Rectal smooth muscle tissue (tissue), 1 donor: Measurements from ENCODE around the gene LCE2D.
"Not testable (repeated sequence)": the region's sequence is repeated elsewhere in the genome, so short reads cannot be mapped to it uniquely, and the experiment has no call there.

Experiments
- H3K27ac ChIP-seq: one replicate; pipeline ENCODE4 v1.7.0; 2013; ENCODE audit warnings: low read depth, low read length, inconsistent platforms
- H3K27me3 ChIP-seq: one replicate; pipeline ENCODE4 v1.7.0; 2013; ENCODE audit warnings: low read length; ENCODE audit not compliant: control insufficient read depth, insufficient read depth
- H3K36me3 ChIP-seq: one replicate; pipeline ENCODE4 v1.7.0; 2013; ENCODE audit warnings: low read length; ENCODE audit not compliant: control insufficient read depth, insufficient read depth
- H3K4me1 ChIP-seq: one replicate; pipeline ENCODE4 v1.7.0; 2013; ENCODE audit warnings: low read length; ENCODE audit not compliant: control insufficient read depth, insufficient read depth
- H3K4me3 ChIP-seq: one replicate; pipeline ENCODE4 v1.7.0; 2013; ENCODE audit warnings: low read length
- H3K9ac ChIP-seq: one replicate; pipeline ENCODE4 v1.7.0; 2013; ENCODE audit warnings: low read length

The LCE2D gene

GRCh38 chr1:152657677-152658076, 5.5 kb upstream of the LCE2D start:
- H3K27me3 ChIP-seq = no peaks in the 10 kb centered on the region
- no peak overlapping the region for H3K9ac ChIP-seq
- H3K27ac ChIP-seq = no peak overlapping the region
- H3K36me3 ChIP-seq = no peaks in the 10 kb centered on the region
- H3K4me3 ChIP-seq = no peak overlapping the region
- H3K4me1 ChIP-seq = no peaks in the 10 kb centered on the region

GRCh38 chr1:152658649-152659048, 4.5 kb upstream of the LCE2D start:
- H3K27ac ChIP-seq = no peak overlapping the region
- H3K4me1 ChIP-seq = no peaks in the 10 kb centered on the region
- H3K4me3 ChIP-seq = no peak overlapping the region
- H3K9ac ChIP-seq = no peak overlapping the region
- no peaks in the 10 kb centered on the region for H3K36me3 ChIP-seq
- no peaks in the 10 kb centered on the region for H3K27me3 ChIP-seq

GRCh38 chr1:152666171-152666570, 3.0 kb downstream of the LCE2D start:
- not testable (repeated sequence) for H3K4me1 ChIP-seq, H3K36me3 ChIP-seq, H3K27ac ChIP-seq, H3K4me3 ChIP-seq, H3K27me3 ChIP-seq, H3K9ac ChIP-seq

- Histone ChIP-seq H3K9ac (no peak overlapping the region), H3K36me3 (no peaks in the 10 kb centered on the region), H3K4me1 (no peaks in the 10 kb centered on the region), H3K4me3 (no peak overlapping the region), H3K27ac (no peak overlapping the region), H3K27me3 (no peaks in the 10 kb centered on the region)
These were observed 4.5 kb downstream of the LCE2D start for GRCh38 chr1:152667648-152668047.

- peaks cover 2% of the 10 kb centered on the region for H3K27me3 ChIP-seq
- H3K4me3 ChIP-seq = no peak overlapping the region
- no peak overlapping the region for H3K27ac ChIP-seq
- no peak overlapping the region for H3K9ac ChIP-seq
- H3K4me1 ChIP-seq = no peaks in the 10 kb centered on the region
- no peaks in the 10 kb centered on the region for H3K36me3 ChIP-seq
These were observed 9.8 kb downstream of the LCE2D start for GRCh38 chr1:152673016-152673415.

- not testable (repeated sequence) for H3K36me3 ChIP-seq, H3K9ac ChIP-seq, H3K27me3 ChIP-seq, H3K4me3 ChIP-seq, H3K27ac ChIP-seq, H3K4me1 ChIP-seq
These were observed 11.8 kb downstream of the LCE2D start, which contains the start of gene LCE2C for GRCh38 chr1:152674983-152675382. Gene LCE2C (plus strand): TSS chr1:152675279. CDS start chr1:152676016, 737 bp downstream.

GRCh38 chr1:152679459-152679858, 16.3 kb downstream of the LCE2D start:
- Histone ChIP-seq H3K36me3 (no peaks in the 10 kb centered on the region), H3K9ac (no peak overlapping the region), H3K27me3 (no peaks in the 10 kb centered on the region), H3K4me3 (no peak overlapping the region), H3K4me1 (no peaks in the 10 kb centered on the region), H3K27ac (no peak overlapping the region)

- H3K36me3 ChIP-seq = no peaks in the 10 kb centered on the region
- H3K27me3 ChIP-seq = no peaks in the 10 kb centered on the region
- no peak overlapping the region for H3K4me3 ChIP-seq
- H3K4me1 ChIP-seq = no peaks in the 10 kb centered on the region
- H3K27ac ChIP-seq = no peak overlapping the region
- H3K9ac ChIP-seq = no peak overlapping the region
These were observed 18.4 kb downstream of the LCE2D start for GRCh38 chr1:152681616-152682015.

GRCh38 chr1:152683846-152684245, 20.7 kb downstream of the LCE2D start:
- Histone ChIP-seq H3K36me3 (no peaks in the 10 kb centered on the region), H3K27ac (no peak overlapping the region), H3K4me1 (no peaks in the 10 kb centered on the region), H3K9ac (no peak overlapping the region), H3K27me3 (no peaks in the 10 kb centered on the region), H3K4me3 (no peak overlapping the region)

- H3K27me3 ChIP-seq, H3K4me3 ChIP-seq, H3K4me1 ChIP-seq, H3K9ac ChIP-seq, H3K36me3 ChIP-seq, H3K27ac ChIP-seq: not testable (repeated sequence)
These were observed 22.6 kb downstream of the LCE2D start, which contains the start of gene LCE2B for GRCh38 chr1:152685823-152686222. Gene LCE2B (plus strand): TSS chr1:152686123. CDS start chr1:152686844, 721 bp downstream.

- no peak within 1 kb of the TSS for H3K4me3 ChIP-seq
- no peaks in the 10 kb centered on the region for H3K36me3 ChIP-seq
- no peak within 1 kb of the TSS for H3K9ac ChIP-seq
- H3K27me3 ChIP-seq = no peaks in the 10 kb centered on the region
- no peak within 1 kb of the TSS for H3K27ac ChIP-seq
- no peaks in the 10 kb centered on the region for H3K4me1 ChIP-seq
These were observed 34.8 kb downstream of the LCE2D start, which contains the start of gene LCE2A for GRCh38 chr1:152697701-152698600. Gene LCE2A (plus strand): TSS chr1:152698345. CDS start chr1:152698902, 557 bp downstream.

- Histone ChIP-seq H3K36me3 (no peaks in the 10 kb centered on the region), H3K27ac (no peak overlapping the region), H3K4me1 (no peaks in the 10 kb centered on the region), H3K27me3 (no peaks in the 10 kb centered on the region), H3K9ac (no peak overlapping the region), H3K4me3 (no peak overlapping the region)
These were observed 36.6 kb downstream of the LCE2D start for GRCh38 chr1:152699746-152700145.

- H3K4me3 ChIP-seq = no peak within 1 kb of the TSS
- no peak within 1 kb of the TSS for H3K27ac ChIP-seq
- H3K27me3 ChIP-seq = no peaks in the 10 kb centered on the region
- no peaks in the 10 kb centered on the region for H3K36me3 ChIP-seq
- H3K4me1 ChIP-seq = no peaks in the 10 kb centered on the region
- H3K9ac ChIP-seq = no peak within 1 kb of the TSS
These were observed 44.7 kb downstream of the LCE2D start, which contains the start of gene LCE4A for GRCh38 chr1:152707860-152708259. Gene LCE4A (plus strand): TSS chr1:152708160. CDS start chr1:152709076, 916 bp downstream.
